Ishikawa (cell line): Measurements from ENCODE around the gene IL1F10.

ENCODE experiments used
- CEBPB ChIP-seq: IDR thresholded peaks from 2 replicates; pipeline ENCODE4 v1.6.1; 2012
- EGR1 ChIP-seq: IDR thresholded peaks from 2 replicates; pipeline ENCODE4 v1.6.1; 2012
- EP300 ChIP-seq: IDR thresholded peaks from 2 replicates; pipeline ENCODE4 v1.6.1; 2012; ENCODE audit warnings: borderline replicate concordance
- FOXM1 ChIP-seq: IDR thresholded peaks from 2 replicates; pipeline ENCODE4 v1.6.1; 2012; ENCODE audit warnings: low read depth, borderline replicate concordance
- MAX ChIP-seq: IDR thresholded peaks from 2 replicates; pipeline ENCODE4 v1.6.1; 2012
- NFIC ChIP-seq: IDR thresholded peaks from 2 replicates; pipeline ENCODE4 v1.6.1; 2012
- RAD21 ChIP-seq: IDR thresholded peaks from 2 replicates; pipeline ENCODE4 v1.6.1; 2012; ENCODE audit warnings: low read depth
- REST ChIP-seq: IDR thresholded peaks from 2 replicates; pipeline ENCODE4 v1.6.1; 2012; ENCODE audit warnings: low read depth, mild to moderate bottlenecking
- TAF1 ChIP-seq: IDR thresholded peaks from 2 replicates; pipeline ENCODE4 v1.6.1; 2012; ENCODE audit warnings: low read depth, mild to moderate bottlenecking
- TCF12 ChIP-seq: IDR thresholded peaks from 2 replicates; pipeline ENCODE4 v1.6.1; 2012; ENCODE audit warnings: low read depth
- TEAD4 ChIP-seq: IDR thresholded peaks from 2 replicates; pipeline ENCODE4 v1.6.1; 2012
- USF1 ChIP-seq: IDR thresholded peaks from 2 replicates; pipeline ENCODE4 v1.6.1; 2012
- YY1 ChIP-seq: IDR thresholded peaks from 2 replicates; pipeline ENCODE4 v1.6.1; 2012; ENCODE audit warnings: low read depth
- ZBTB7A ChIP-seq: IDR thresholded peaks from 2 replicates; pipeline ENCODE4 v1.6.1; 2012; ENCODE audit warnings: low read depth

GRCh38 chr2:113113807-113114206 is 46.0 kb downstream of the IL1F10 start:
- TF ChIP-seq REST (no peak), TAF1 (no peak), NFIC (no peak), USF1 (no peak), CEBPB (no peak), RAD21 (no peak), TCF12 (no peak), EP300 (no peak), EGR1 (no peak), MAX (no peak), FOXM1 (no peak), YY1 (no peak), ZBTB7A (no peak), TEAD4 (no peak)
